Lung (tissue), 12 donors: Measurements from ENCODE around the gene CDC123. TPM values are rescaled to one million over a fixed set of nuclear protein-coding genes. Genes with fewer than 3 reads are reported as not detected.

Source experiments
- ATAC-seq: fragments of 200-7000 bp; cut with Tn5 transposase; one replicate; pipeline ENCODE4 v1.9.1; 2020; ENCODE audit warnings: moderate number of reproducible peaks; ENCODE audit not compliant: insufficient read depth, low FRiP score
- DNase-seq, 3 donors: peaks; one replicate each; pipeline ENCODE4 v3.0.0-alpha.2; 2013 to 2017
- H3K27ac ChIP-seq, 2 donors: one replicate each; pipeline ENCODE4 v1.5.1; 2013; ENCODE audit warnings: mild to moderate bottlenecking in 2 of 2, moderate library complexity in 2 of 2, control low read depth in 1 of 2, inconsistent platforms in 1 of 2, low read depth in 1 of 2, low read length in 1 of 2
- H3K27me3 ChIP-seq, 3 donors: one replicate each; pipeline ENCODE4 v1.5.1; 2013; ENCODE audit warnings: low read length in 2 of 3; ENCODE audit not compliant: control insufficient read depth in 3 of 3, insufficient read depth in 3 of 3
- H3K36me3 ChIP-seq, 4 donors: one replicate each; pipeline ENCODE4 v1.5.1; 2013; ENCODE audit warnings: low read length in 4 of 4, mild to moderate bottlenecking in 1 of 4, moderate library complexity in 1 of 4; ENCODE audit not compliant: control insufficient read depth in 4 of 4, insufficient read depth in 4 of 4
- H3K4me1 ChIP-seq, 5 donors: one replicate each; pipeline ENCODE4 v1.5.1; 2013; ENCODE audit warnings: low read length in 5 of 5, mild to moderate bottlenecking in 2 of 5, moderate library complexity in 1 of 5; ENCODE audit not compliant: control insufficient read depth in 5 of 5, insufficient read depth in 5 of 5
- H3K4me3 ChIP-seq: one replicate; pipeline ENCODE4 v1.5.1; 2013; ENCODE audit warnings: mild to moderate bottlenecking, control low read depth, moderate library complexity
- H3K9ac ChIP-seq, 2 donors: one replicate each; pipeline ENCODE4 v1.5.1; 2013; ENCODE audit warnings: low read length in 2 of 2, control low read depth in 1 of 2; ENCODE audit not compliant: insufficient read depth in 1 of 2
- H3K9me3 ChIP-seq, 4 donors: one replicate each; pipeline ENCODE4 v1.5.1; 2013; ENCODE audit warnings: low read length in 3 of 4, mild to moderate bottlenecking in 1 of 4, moderate library complexity in 1 of 4; ENCODE audit not compliant: control insufficient read depth in 4 of 4, insufficient read depth in 3 of 4
- CTCF ChIP-seq: IDR thresholded peaks from 2 replicates; pipeline ENCODE4 v1.5.1; 2012; ENCODE audit warnings: mild to moderate bottlenecking; ENCODE audit errors: control extremely low read depth, extremely low read depth
- WGBS, 2 donors: extraction: QIAGEN DNeasy Blood & Tissue Kit; methylation state at CpG; one replicate each; pipeline ENCODE4 v1.1.7; 2013; 5-methylcytosine and 5-hydroxymethylcytosine counted together
- polyA plus RNA-seq, 2 donors: library from polyadenylated mRNA; stranded (reverse); fragments of 200-250 nt; gene quantifications; one replicate each; pipeline ENCODE4 v1.2.1, GENCODE V29; 2013
- total RNA-seq, 2 donors: library from RNA; depleted of rRNA in 1 of 2; stranded (reverse); fragments of >200 nt in 1 of 2; gene quantifications; one replicate each; pipeline ENCODE4 v1.2.1, GENCODE V29; 2014 to 2021
- donor health status: control.
- donor health status: control.
- donor health status: Bipolar disorder and iron deficiency.
- donor health status: healthy.
- donor health status: DM: yes; HTN: yes; CAD: no.

The CDC123 gene
- total and polyA plus RNA-seq, 4 donors: 25.8 to 74.8 (median 54.4) TPM

GRCh38 chr10:12212454-12212853, 16.5 kb downstream of the CDC123 start:
- no peak overlapping the region for H3K9ac ChIP-seq
- H3K4me1 ChIP-seq: peaks cover 0 to 5% (median 0%) of the 10 kb centered on the region in 5 donors
- peaks cover 12 to 37% (median 24%) of the 10 kb centered on the region in 4 donors for H3K36me3 ChIP-seq
- no peaks in the 10 kb centered on the region for H3K27me3 ChIP-seq
- no peak for TF ChIP-seq CTCF
- DNase-seq (no peak), ATAC-seq (no peak)
- no peaks in the 10 kb centered on the region for H3K9me3 ChIP-seq
- H3K27ac ChIP-seq: no peak overlapping the region
- no peak overlapping the region for H3K4me3 ChIP-seq
- WGBS, 2 donors: 83 to 93% methylated on average over 3 of the region's 3 CpGs

GRCh38 chr10:12213621-12214020, 17.6 kb downstream of the CDC123 start:
- no peak overlapping the region for H3K9ac ChIP-seq
- no peak overlapping the region for H3K27ac ChIP-seq
- no peak for DNase-seq
- 75 to 85% methylated on average over 3 of the region's 3 CpGs for WGBS, 2 donors
- H3K4me1 ChIP-seq: peaks cover 0 to 5% (median 0%) of the 10 kb centered on the region in 5 donors
- no peak overlapping the region for H3K4me3 ChIP-seq
- no peaks in the 10 kb centered on the region for H3K9me3 ChIP-seq
- ATAC-seq: no peak
- peaks cover 17 to 30% (median 25%) of the 10 kb centered on the region in 4 donors for H3K36me3 ChIP-seq
- no peak for TF ChIP-seq CTCF
- no peaks in the 10 kb centered on the region for H3K27me3 ChIP-seq

- ATAC-seq (no peak), DNase-seq (no peak)
- Histone ChIP-seq H3K36me3 (peaks cover 17 to 30% (median 28%) of the 10 kb centered on the region in 4 donors), H3K4me1 (peaks cover 0 to 5% (median 0%) of the 10 kb centered on the region in 5 donors), H3K27ac (no peak overlapping the region), H3K9ac (no peak overlapping the region), H3K9me3 (no peaks in the 10 kb centered on the region), H3K4me3 (no peak overlapping the region), H3K27me3 (no peaks in the 10 kb centered on the region)
- no peak for TF ChIP-seq CTCF
- 63 to 69% methylated on average over 4 of the region's 4 CpGs for WGBS, 2 donors
Observed at GRCh38 chr10:12214093-12214492, 18.1 kb downstream of the CDC123 start.

- peaks cover 20 to 30% (median 26%) of the 10 kb centered on the region in 4 donors for H3K36me3 ChIP-seq
- H3K9me3 ChIP-seq: no peaks in the 10 kb centered on the region
- no peak overlapping the region for H3K4me3 ChIP-seq
- ATAC-seq (no peak), DNase-seq (peak in 2 of 3 donors; percentile 58 to 59)
- 19 to 21% methylated on average over 6 of the region's 6 CpGs for WGBS, 2 donors
- H3K27me3 ChIP-seq: no peaks in the 10 kb centered on the region
- no peak overlapping the region for H3K9ac ChIP-seq
- no peak overlapping the region for H3K27ac ChIP-seq
- peaks cover 0 to 5% (median 0%) of the 10 kb centered on the region in 5 donors for H3K4me1 ChIP-seq
- peak; percentile 19 for TF ChIP-seq CTCF
Observed at GRCh38 chr10:12214763-12215218, 18.8 kb downstream of the CDC123 start.
